H9 (cell line): Measurements from ENCODE around the gene CCDC27. TPM values are rescaled to one million over a fixed set of nuclear protein-coding genes. Genes with fewer than 3 reads are reported as not detected.

Source experiments
- DNase-seq: peaks from one replicate; pipeline ENCODE4 v3.0.0-alpha.2; 2017
- H2AFZ ChIP-seq: one replicate; pipeline ENCODE4 v1.6.1; 2013; ENCODE audit warnings: mild to moderate bottlenecking, low read length, control low read depth, moderate library complexity
- H2AK5ac ChIP-seq: 2 replicates; pipeline ENCODE4 v1.6.1; 2013; ENCODE audit warnings: low read length, control low read depth, mixed read lengths; ENCODE audit not compliant: insufficient read length
- H2BK120ac ChIP-seq: one replicate; pipeline ENCODE4 v1.6.1; 2013; ENCODE audit warnings: low read depth, mild to moderate bottlenecking, low read length, control low read depth, inconsistent platforms; ENCODE audit not compliant: poor library complexity, severe bottlenecking
- H2BK12ac ChIP-seq: 2 replicates; pipeline ENCODE4 v1.6.1; 2013; ENCODE audit warnings: low read length, control low read depth, mixed read lengths, low read depth; ENCODE audit not compliant: insufficient read length
- H2BK15ac ChIP-seq: 2 replicates; pipeline ENCODE4 v1.6.1; 2013; ENCODE audit warnings: low read depth, low read length, control low read depth
- H2BK20ac ChIP-seq: one replicate; pipeline ENCODE4 v1.6.1; 2013; ENCODE audit warnings: low read depth, mild to moderate bottlenecking, low read length, control low read depth, inconsistent platforms; ENCODE audit not compliant: poor library complexity, severe bottlenecking
- H2BK5ac ChIP-seq: 2 replicates; pipeline ENCODE4 v1.6.1; 2013; ENCODE audit warnings: low read length, control low read depth, mixed read lengths; ENCODE audit not compliant: insufficient read length
- H3K14ac ChIP-seq: 2 replicates; pipeline ENCODE4 v1.6.1; 2013; ENCODE audit warnings: low read length, control low read depth; ENCODE audit not compliant: insufficient read depth
- H3K18ac ChIP-seq: 2 replicates; pipeline ENCODE4 v1.6.1; 2013; ENCODE audit warnings: low read depth, mild to moderate bottlenecking, mixed read lengths, low read length, control low read depth; ENCODE audit not compliant: insufficient read length
- H3K23ac ChIP-seq: 2 replicates; pipeline ENCODE4 v1.6.1; 2013; ENCODE audit warnings: low read length, control low read depth, mixed read lengths, low read depth; ENCODE audit not compliant: insufficient read length
- H3K23me2 ChIP-seq: 2 replicates; pipeline ENCODE4 v1.6.1; 2013; ENCODE audit warnings: low read depth, mild to moderate bottlenecking, mixed read lengths, low read length, control low read depth; ENCODE audit not compliant: insufficient read length, poor library complexity, severe bottlenecking
- H3K27ac ChIP-seq: 2 replicates; pipeline ENCODE4 v1.5.1; 2013; ENCODE audit warnings: low read length, control low read depth, mixed read lengths, low read depth; ENCODE audit not compliant: insufficient read length
- H3K27me3 ChIP-seq: 2 replicates; pipeline ENCODE4 v1.6.1; 2013; ENCODE audit warnings: low read length, control low read depth, inconsistent platforms; ENCODE audit not compliant: insufficient read depth
- H3K4ac ChIP-seq: 2 replicates; pipeline ENCODE4 v1.6.1; 2013; ENCODE audit warnings: low read depth, mild to moderate bottlenecking, control low read depth, inconsistent platforms, low read length, moderate library complexity
- H3K4me1 ChIP-seq: 2 replicates; pipeline ENCODE4 v1.6.1; 2013; ENCODE audit warnings: low read length, control low read depth, inconsistent platforms; ENCODE audit not compliant: insufficient read depth
- H3K4me2 ChIP-seq: 2 replicates; pipeline ENCODE4 v1.6.1; 2013; ENCODE audit warnings: low read length, control low read depth, mixed read lengths; ENCODE audit not compliant: insufficient read length, insufficient read depth
- H3K56ac ChIP-seq: 2 replicates; pipeline ENCODE4 v1.6.1; 2013; ENCODE audit warnings: low read depth, mild to moderate bottlenecking, mixed read lengths, low read length, control low read depth; ENCODE audit not compliant: insufficient read length
- H3K79me1 ChIP-seq: 2 replicates; pipeline ENCODE4 v1.6.1; 2013; ENCODE audit warnings: low read depth, mild to moderate bottlenecking, moderate library complexity, low read length, control low read depth, inconsistent platforms; ENCODE audit not compliant: insufficient read depth, poor library complexity, severe bottlenecking
- H3K79me2 ChIP-seq: 2 replicates; pipeline ENCODE4 v1.6.1; 2013; ENCODE audit warnings: low read length, control low read depth, inconsistent platforms; ENCODE audit not compliant: insufficient read depth
- H3K9ac ChIP-seq: 2 replicates; pipeline ENCODE4 v1.6.1; 2013; ENCODE audit warnings: low read length, control low read depth, mixed read lengths; ENCODE audit not compliant: insufficient read length; ENCODE audit errors: extremely low read depth
- H3K9me3 ChIP-seq: one replicate; pipeline ENCODE4 v1.6.1; 2013; ENCODE audit warnings: low read depth, low read length, inconsistent platforms; ENCODE audit not compliant: control insufficient read depth
- H3T11ph ChIP-seq: one replicate; pipeline ENCODE4 v1.6.1; 2013; ENCODE audit warnings: mild to moderate bottlenecking, low read length, control low read depth, inconsistent platforms
- H4K20me1 ChIP-seq: one replicate; pipeline ENCODE4 v1.6.1; 2013; ENCODE audit not compliant: control insufficient read depth, insufficient read length, insufficient read depth
- H4K5ac ChIP-seq: 2 replicates; pipeline ENCODE4 v1.6.1; 2013; ENCODE audit warnings: low read depth, mild to moderate bottlenecking, mixed read lengths, low read length, control low read depth; ENCODE audit not compliant: insufficient read length
- H4K8ac ChIP-seq: replicated peaks from 2 replicates; pipeline ENCODE4 v1.6.1; 2013; ENCODE audit warnings: low read length, control low read depth, mixed read lengths, low read depth; ENCODE audit not compliant: insufficient read length
- H4K91ac ChIP-seq: 2 replicates; pipeline ENCODE4 v1.6.1; 2013; ENCODE audit warnings: low read depth, mild to moderate bottlenecking, moderate library complexity, mixed read lengths, low read length, control low read depth; ENCODE audit not compliant: insufficient read length
- H3K27ac Mint-ChIP-seq, 3 experiments: 2 replicates in 2 of 3; 3 replicates in 1 of 3; pipeline ENCODE4 v1.8.0; 2020 to 2021; ENCODE audit warnings: mixed read lengths in 3 of 3, mild to moderate bottlenecking in 1 of 3, moderate library complexity in 1 of 3
- H3K27me3 Mint-ChIP-seq: 2 replicates; pipeline ENCODE4 v1.8.0; 2021; ENCODE audit warnings: low read depth, mild to moderate bottlenecking, moderate library complexity, mixed read lengths
- H3K36me3 Mint-ChIP-seq, 3 experiments: 2 replicates in 2 of 3; 3 replicates in 1 of 3; pipeline ENCODE4 v1.8.0; 2020 to 2021; ENCODE audit warnings: low read depth in 3 of 3, mixed read lengths in 3 of 3; ENCODE audit not compliant: insufficient read depth in 1 of 3
- H3K4me1 Mint-ChIP-seq, 2 experiments: 2 replicates each; pipeline ENCODE4 v1.8.0; 2020; ENCODE audit warnings: mixed read lengths in 2 of 2
- H3K4me3 Mint-ChIP-seq, 2 experiments: 2 replicates in 1 of 2; 3 replicates in 1 of 2; pipeline ENCODE4 v1.8.0; 2020 to 2021; ENCODE audit warnings: mild to moderate bottlenecking in 2 of 2, mixed read lengths in 2 of 2, moderate library complexity in 1 of 2
- H3K9me3 Mint-ChIP-seq, 2 experiments: 2 replicates in 1 of 2; 3 replicates in 1 of 2; pipeline ENCODE4 v1.8.0; 2020; ENCODE audit warnings: mild to moderate bottlenecking in 2 of 2, mixed read lengths in 2 of 2, moderate library complexity in 1 of 2
- CTCF ChIP-seq: fragments of 200-600 bp; sonication (generic); conservative IDR thresholded peaks from 3 replicates; pipeline ENCODE4 v1.8.0; 2021; ENCODE audit warnings: antibody characterized with exemption, mild to moderate bottlenecking
- WGBS: extraction: QIAGEN DNeasy Blood & Tissue Kit; methylation state at CpG from one replicate; pipeline ENCODE4 v1.1.7; 2013; ENCODE audit warnings: missing lambda C conversion rate, low lambda C conversion rate, mixed read lengths; ENCODE audit not compliant: insufficient read length; ENCODE audit errors: extremely low coverage; 5-methylcytosine and 5-hydroxymethylcytosine counted together
- total RNA-seq: library from RNA; stranded (reverse); gene quantifications from 2 replicates; pipeline ENCODE4 v1.2.1, GENCODE V29; 2021

CCDC27 gene
- total RNA-seq, 1 experiment from 2014 or later: not detected

- TF ChIP-seq CTCF: no peak
- Histone ChIP-seq H3K14ac (no peak overlapping the region), H3K27me3 (no peaks in the 10 kb centered on the region), H2BK120ac (no peak overlapping the region), H2BK20ac (no peak overlapping the region), H3K18ac (no peak overlapping the region), H3K4me1 (peaks cover 4% of the 10 kb centered on the region; the same call in 1 of the 2 replicates), H3K56ac (no peak overlapping the region), H3K27ac (no peak overlapping the region), H3K23ac (no peak overlapping the region), H3K9me3 (no peaks in the 10 kb centered on the region), H4K20me1 (no peaks in the 10 kb centered on the region), H4K91ac (no peak overlapping the region), H2BK15ac (no peak overlapping the region), H3K4me2 (no peak overlapping the region), H3K23me2 (no peaks in the 10 kb centered on the region), H2BK5ac (no peak overlapping the region), H4K8ac (no peak overlapping the region), H2AFZ (no peak overlapping the region), H4K5ac (no peak overlapping the region), H3K79me1 (no peaks in the 10 kb centered on the region), H2AK5ac (no peak overlapping the region), H3T11ph (no peak overlapping the region), H3K79me2 (peaks cover 15% of the 10 kb centered on the region; the same call in 1 of the 2 replicates), H3K9ac (no peak overlapping the region), H3K4ac (no peak overlapping the region), H2BK12ac (no peak overlapping the region)
- H3K36me3 Mint-ChIP-seq: peaks cover 53 to 63% (median 56%) of the 10 kb centered on the region in 3 experiments
- H3K9me3 Mint-ChIP-seq: no peaks in the 10 kb centered on the region
- whole genome bisulfite sequencing: no CpG with 5 or more reads among the region's 10 CpGs
- H3K4me1 Mint-ChIP-seq: peaks cover 14 to 24% of the 10 kb centered on the region in 2 experiments
- no peaks in the 10 kb centered on the region; the same call in 1 of the 2 replicates for H3K27me3 Mint-ChIP-seq
- no peak overlapping the region for H3K4me3 Mint-ChIP-seq
- DNase-seq: no peak
- peak overlapping the region in 2 of 3 experiments; percentile 19 to 68; a peak in 1 of 7 replicates for H3K27ac Mint-ChIP-seq
Measured at GRCh38 chr1:3787349-3787715, 35.1 kb downstream of the CCDC27 start.
